Right lobe of liver (tissue), 4 donors: ENCODE results near the gene PDSS2.

ENCODE experiments used
- POLR2A ChIP-seq: fragments of 450-650 bp; IDR thresholded peaks from one replicate; pipeline ENCODE4 v1.6.1; 2017; ENCODE audit warnings: antibody characterized with exemption, mild to moderate bottlenecking
- TF ChIP-seq, protein P1 (sequence below), 4 donors: fragments of 200-600 bp in 3 of 4; fragments of 450-650 bp in 1 of 4; IDR thresholded peaks; one replicate each; pipeline versions ENCODE4 v1.5.1 to v1.8.0; 2016 to 2022; ENCODE audit warnings: antibody characterized with exemption in 4 of 4, mild to moderate bottlenecking in 2 of 4
- donor health status: DM: no; HTN: no; CAD: no.
- donor health status: DM: no; HTN: no; CAD: no.
- donor health status: DM: no; HTN: yes; CAD: no.

DNA sequence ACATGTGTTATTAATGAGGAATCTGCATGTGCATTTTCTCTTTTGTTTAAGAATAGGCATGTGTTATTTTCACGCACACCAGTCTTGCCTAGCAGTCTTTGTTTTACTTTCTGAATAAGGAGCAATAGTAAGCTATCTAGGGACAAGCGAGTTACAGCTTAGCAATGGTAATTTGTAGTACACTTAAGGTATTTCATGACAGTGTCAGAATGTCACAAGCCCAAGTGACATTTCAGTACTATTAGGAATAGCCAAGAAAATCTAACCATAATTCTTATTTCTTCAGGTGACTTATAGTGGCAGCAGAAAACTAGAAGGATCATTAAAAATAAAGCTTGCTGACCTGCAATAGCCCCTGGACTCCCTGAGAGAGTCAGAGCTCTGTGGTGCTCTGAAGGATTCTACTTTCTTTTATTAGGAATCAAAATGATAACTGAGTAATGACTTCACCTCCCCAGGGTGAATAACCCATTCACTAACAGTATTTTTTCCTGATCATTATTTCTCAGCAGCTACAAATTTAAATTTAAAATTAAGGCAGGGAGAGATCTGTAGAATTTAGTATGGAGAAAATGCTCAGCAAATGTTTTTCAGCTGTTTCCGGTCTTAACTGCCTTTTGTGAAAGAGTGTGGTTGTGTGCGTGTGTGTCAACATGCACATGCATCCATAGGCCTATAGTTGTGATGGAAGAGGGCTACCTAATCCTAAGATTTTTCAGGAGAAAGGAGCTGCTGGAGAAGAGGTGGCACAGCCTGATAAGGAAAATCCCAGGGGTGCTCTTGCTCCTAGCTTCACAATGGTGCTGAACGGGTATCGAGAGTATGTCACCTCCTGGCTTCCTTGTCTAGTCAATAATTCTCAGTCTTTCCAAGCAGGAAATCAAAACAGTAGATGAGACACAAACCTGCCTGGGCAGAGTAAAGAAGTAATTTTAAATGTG lies 254.0 kb downstream of the PDSS2 start:
- no peak for TF ChIP-seq POLR2A
- TF ChIP-seq, protein P1, sequence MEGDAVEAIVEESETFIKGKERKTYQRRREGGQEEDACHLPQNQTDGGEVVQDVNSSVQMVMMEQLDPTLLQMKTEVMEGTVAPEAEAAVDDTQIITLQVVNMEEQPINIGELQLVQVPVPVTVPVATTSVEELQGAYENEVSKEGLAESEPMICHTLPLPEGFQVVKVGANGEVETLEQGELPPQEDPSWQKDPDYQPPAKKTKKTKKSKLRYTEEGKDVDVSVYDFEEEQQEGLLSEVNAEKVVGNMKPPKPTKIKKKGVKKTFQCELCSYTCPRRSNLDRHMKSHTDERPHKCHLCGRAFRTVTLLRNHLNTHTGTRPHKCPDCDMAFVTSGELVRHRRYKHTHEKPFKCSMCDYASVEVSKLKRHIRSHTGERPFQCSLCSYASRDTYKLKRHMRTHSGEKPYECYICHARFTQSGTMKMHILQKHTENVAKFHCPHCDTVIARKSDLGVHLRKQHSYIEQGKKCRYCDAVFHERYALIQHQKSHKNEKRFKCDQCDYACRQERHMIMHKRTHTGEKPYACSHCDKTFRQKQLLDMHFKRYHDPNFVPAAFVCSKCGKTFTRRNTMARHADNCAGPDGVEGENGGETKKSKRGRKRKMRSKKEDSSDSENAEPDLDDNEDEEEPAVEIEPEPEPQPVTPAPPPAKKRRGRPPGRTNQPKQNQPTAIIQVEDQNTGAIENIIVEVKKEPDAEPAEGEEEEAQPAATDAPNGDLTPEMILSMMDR (IDR thresholded peaks at IDR 0.05): no peak
